Stomach smooth muscle (tissue), 2 donors: ENCODE results near the gene ITGB7.

Experiments
- H3K27ac ChIP-seq: one replicate; pipeline ENCODE4 v1.7.0; 2013; ENCODE audit warnings: mild to moderate bottlenecking, low read length, inconsistent platforms
- H3K27me3 ChIP-seq, 2 donors: one replicate each; pipeline ENCODE4 v1.7.0; 2013; ENCODE audit warnings: low read length in 2 of 2; ENCODE audit not compliant: insufficient read depth in 2 of 2, control insufficient read depth in 1 of 2
- H3K36me3 ChIP-seq, 2 donors: one replicate each; pipeline ENCODE4 v1.7.0; 2013; ENCODE audit warnings: low read length in 2 of 2; ENCODE audit not compliant: control insufficient read depth in 2 of 2, insufficient read depth in 2 of 2
- H3K4me1 ChIP-seq: one replicate; pipeline ENCODE4 v1.7.0; 2013; ENCODE audit warnings: low read length; ENCODE audit not compliant: control insufficient read depth, insufficient read depth
- H3K4me3 ChIP-seq, 2 donors: one replicate each; pipeline ENCODE4 v1.7.0; 2013; ENCODE audit warnings: low read length in 2 of 2
- H3K9ac ChIP-seq, 2 donors: one replicate each; pipeline ENCODE4 v1.7.0; 2013; ENCODE audit warnings: low read length in 2 of 2, mild to moderate bottlenecking in 1 of 2
- H3K9me3 ChIP-seq, 2 donors: one replicate each; pipeline ENCODE4 v1.7.0; 2013; ENCODE audit warnings: low read length in 2 of 2; ENCODE audit not compliant: control insufficient read depth in 2 of 2
- donor health status: healthy.
- donor health status: Pancreatic carcinoma.

ITGB7 gene

DNA sequence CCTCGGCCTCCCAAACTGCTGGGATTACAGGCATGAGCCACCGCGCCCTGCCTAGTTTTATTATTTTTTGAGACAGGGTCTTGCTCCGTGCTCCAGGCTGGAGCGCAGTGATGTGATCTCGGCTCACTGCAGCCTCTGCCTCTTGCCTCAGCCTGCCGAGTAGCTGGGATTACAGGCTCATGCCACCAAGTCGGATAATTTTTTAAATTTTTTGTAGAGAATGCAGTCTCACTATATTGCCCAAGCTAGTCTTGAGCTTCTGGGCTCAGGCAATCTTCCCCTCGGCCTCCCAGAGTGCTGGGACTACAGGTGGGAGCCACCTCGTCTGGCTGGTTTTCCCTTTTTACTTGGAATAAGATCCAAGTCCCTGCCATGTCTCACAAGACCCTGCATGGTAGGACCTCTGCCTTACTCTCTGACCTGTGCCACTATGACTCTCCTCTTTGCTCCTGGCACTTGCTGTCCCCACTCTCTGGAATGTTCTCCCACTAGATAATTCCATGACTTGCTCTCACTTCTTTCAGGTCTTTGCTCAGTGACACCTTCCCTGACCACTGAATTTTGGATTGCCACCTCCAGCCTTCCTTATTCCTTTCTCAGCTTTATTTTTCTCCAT, 32.7 kb upstream of the ITGB7 start:
- Histone ChIP-seq H3K36me3 (no peaks in the 10 kb centered on the region), H3K4me1 (peaks cover 7% of the 10 kb centered on the region), H3K4me3 (no peak overlapping the region), H3K9ac (no peak overlapping the region), H3K27me3 (peaks cover 0 to 8% of the 10 kb centered on the region in 2 donors), H3K27ac (no peak overlapping the region), H3K9me3 (no peaks in the 10 kb centered on the region)

DNA sequence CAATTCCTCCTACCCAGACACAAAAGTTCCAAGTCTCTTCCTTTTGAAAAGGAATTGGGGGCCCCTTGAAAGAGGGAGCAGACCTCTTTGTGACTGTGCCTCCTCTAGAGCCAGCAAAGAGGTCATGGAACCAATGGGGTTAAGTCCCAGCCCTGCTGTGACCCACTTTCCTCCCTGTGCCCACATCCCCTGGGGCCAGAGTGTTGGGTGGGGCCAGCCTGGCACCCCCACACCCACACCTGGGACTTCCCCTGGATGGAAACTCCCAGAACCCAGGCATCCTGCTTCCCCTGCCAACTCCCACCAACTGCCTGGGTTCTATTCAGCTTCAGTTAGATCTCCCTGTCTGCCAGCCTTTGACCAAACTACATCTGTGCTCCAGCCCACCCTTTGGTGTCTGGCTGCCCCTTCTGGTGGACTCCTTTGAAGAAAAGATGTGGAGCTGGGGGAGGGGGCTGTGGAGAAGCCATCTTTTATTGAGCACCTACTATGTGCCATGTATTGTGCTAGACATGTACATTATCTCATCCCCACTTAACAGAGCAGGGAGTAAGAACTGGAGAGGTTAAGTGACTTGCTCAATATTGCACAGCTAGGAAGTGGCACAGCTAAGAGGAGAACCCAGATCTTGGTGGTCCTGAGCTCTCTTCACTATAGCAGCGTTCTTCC, 29.5 kb upstream of the ITGB7 start:
- no peak overlapping the region for H3K4me3 ChIP-seq
- H3K9me3 ChIP-seq, result no peaks in the 10 kb centered on the region
- H3K27ac ChIP-seq, result no peak overlapping the region
- no peaks in the 10 kb centered on the region for H3K36me3 ChIP-seq
- no peak overlapping the region for H3K9ac ChIP-seq
- peaks cover 0 to 2% of the 10 kb centered on the region in 2 donors for H3K27me3 ChIP-seq
- H3K4me1 ChIP-seq, result peaks cover 31% of the 10 kb centered on the region

DNA sequence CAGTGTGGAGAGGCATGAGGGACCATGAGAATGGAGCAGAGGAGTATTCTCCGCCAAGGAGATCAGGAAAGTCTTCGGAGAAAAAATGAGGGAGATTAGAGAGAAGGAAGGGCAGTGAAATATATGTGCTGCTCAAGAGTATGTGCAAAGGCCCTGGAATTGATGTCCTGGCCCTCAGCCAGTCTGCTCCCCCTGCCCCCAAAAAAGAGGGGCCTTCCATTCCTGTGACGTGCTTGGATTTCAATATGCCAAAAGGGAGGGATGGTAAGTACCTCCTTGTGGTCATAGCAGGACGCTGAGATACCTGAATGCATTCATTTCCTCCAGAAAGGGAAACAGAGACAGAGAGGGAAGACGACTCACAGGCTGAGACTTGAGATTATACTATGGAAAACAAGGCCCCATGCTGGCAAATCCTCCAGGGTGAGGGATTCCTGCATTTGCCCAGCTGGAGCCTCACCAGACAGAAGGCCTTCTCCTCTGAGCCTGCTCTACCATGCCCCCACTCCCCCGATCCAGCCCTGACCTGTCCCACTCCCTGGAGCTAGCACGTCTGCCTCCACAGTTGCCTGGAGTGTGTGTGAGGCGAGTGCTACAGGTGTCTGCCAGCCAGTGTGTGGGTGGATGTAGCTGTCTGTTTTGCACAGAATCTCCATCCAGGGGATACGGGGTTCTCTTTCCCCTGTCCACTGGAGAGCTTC, 28.8 kb upstream of the ITGB7 start:
- no peaks in the 10 kb centered on the region for H3K36me3 ChIP-seq
- H3K27me3 ChIP-seq, result peaks cover 0 to 1% of the 10 kb centered on the region in 2 donors
- no peak overlapping the region for H3K4me3 ChIP-seq
- H3K9ac ChIP-seq, result no peak overlapping the region
- no peaks in the 10 kb centered on the region for H3K9me3 ChIP-seq
- peak overlapping the region; percentile 31 for H3K27ac ChIP-seq
- peaks cover 37% of the 10 kb centered on the region for H3K4me1 ChIP-seq

DNA sequence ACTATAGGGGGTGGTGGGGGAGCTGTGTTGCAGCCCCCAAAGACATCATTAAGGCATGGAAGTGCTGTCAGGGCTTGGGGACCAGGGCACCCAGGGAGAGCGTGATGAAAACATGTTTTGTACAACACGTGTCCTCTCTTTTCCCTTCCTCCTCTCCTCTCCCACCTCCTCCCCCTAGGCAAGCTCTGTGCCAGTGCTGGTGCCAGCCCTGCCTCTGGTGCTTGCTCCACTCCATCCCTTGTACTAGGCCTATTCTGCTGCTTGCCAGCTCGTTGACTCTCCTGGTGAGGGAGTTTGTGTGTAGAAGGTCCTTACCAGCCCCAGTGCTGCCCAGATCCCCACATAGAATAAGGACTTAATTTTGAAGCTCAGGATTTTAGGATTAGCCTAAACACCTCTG, 28.1 kb upstream of the ITGB7 start:
- Histone ChIP-seq H3K4me1 (peaks cover 43% of the 10 kb centered on the region), H3K27ac (peak overlapping the region; percentile 31), H3K36me3 (no peaks in the 10 kb centered on the region), H3K9ac (no peak overlapping the region), H3K9me3 (no peaks in the 10 kb centered on the region), H3K4me3 (no peak overlapping the region), H3K27me3 (no peaks in the 10 kb centered on the region)

DNA sequence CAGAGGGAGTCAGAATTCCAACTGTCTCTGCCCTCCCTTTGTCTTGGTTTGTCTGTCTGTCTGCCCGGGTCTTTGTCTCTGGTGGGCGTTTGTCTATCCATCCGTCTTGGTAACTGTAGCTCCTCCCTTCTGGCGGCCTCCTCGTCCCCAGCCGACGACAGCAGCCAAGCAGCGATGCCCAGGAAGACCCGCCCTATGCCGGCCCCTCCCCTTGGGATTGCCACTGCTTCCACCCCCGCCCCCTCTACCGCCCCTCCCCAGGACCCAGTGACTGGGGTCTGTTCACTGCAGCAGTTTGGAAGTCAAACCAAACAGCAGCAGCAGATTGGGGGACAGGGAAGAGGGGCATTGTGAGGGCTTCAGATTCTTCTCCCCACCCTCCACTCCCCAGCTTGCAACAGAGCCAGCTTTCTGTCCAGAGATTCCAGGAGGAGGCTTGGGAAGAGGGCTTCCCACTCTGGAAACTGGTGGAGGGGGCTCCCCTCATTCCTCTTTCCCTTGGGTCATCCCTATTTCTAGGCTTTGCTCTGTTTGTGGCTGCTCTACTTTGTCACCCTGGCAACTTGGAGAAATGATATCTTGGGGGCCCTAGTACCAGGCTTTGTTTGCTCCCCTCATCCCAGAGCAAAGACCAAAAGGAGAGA, 27.3 kb upstream of the ITGB7 start:
- Histone ChIP-seq H3K27ac (peak overlapping the region; percentile 87), H3K4me3 (peak overlapping the region in 1 of 2 donors; percentile 35), H3K9me3 (no peaks in the 10 kb centered on the region), H3K36me3 (no peaks in the 10 kb centered on the region), H3K9ac (no peak overlapping the region), H3K4me1 (peaks cover 49% of the 10 kb centered on the region), H3K27me3 (no peaks in the 10 kb centered on the region)

DNA sequence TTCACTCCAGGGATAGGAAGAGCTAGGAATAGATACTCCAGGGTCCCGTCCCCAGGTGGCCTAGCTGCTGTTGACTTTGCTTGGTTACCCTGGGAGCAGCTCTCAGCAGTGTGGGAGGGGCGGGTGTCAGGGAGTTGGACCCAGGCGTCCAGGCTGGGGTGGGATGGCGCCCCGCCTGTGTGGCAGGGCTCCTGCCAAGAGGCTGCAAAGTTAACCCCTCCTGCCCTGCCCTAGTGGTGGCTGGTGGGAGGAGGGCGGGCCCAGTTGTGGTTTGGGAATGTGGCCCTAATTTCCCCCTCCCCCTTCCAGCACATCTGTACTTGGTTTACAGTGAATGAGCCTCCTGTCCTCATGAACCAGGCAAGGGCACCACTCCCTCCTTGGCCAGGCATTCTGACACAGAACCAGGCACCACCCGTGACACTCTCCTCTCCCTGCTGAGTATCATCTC, 26.6 kb upstream of the ITGB7 start:
- Histone ChIP-seq H3K9me3 (no peaks in the 10 kb centered on the region), H3K4me3 (peak overlapping the region in 1 of 2 donors; percentile 78), H3K27ac (peak overlapping the region; percentile 87), H3K4me1 (peaks cover 49% of the 10 kb centered on the region), H3K36me3 (no peaks in the 10 kb centered on the region), H3K27me3 (no peaks in the 10 kb centered on the region), H3K9ac (no peak overlapping the region)

DNA sequence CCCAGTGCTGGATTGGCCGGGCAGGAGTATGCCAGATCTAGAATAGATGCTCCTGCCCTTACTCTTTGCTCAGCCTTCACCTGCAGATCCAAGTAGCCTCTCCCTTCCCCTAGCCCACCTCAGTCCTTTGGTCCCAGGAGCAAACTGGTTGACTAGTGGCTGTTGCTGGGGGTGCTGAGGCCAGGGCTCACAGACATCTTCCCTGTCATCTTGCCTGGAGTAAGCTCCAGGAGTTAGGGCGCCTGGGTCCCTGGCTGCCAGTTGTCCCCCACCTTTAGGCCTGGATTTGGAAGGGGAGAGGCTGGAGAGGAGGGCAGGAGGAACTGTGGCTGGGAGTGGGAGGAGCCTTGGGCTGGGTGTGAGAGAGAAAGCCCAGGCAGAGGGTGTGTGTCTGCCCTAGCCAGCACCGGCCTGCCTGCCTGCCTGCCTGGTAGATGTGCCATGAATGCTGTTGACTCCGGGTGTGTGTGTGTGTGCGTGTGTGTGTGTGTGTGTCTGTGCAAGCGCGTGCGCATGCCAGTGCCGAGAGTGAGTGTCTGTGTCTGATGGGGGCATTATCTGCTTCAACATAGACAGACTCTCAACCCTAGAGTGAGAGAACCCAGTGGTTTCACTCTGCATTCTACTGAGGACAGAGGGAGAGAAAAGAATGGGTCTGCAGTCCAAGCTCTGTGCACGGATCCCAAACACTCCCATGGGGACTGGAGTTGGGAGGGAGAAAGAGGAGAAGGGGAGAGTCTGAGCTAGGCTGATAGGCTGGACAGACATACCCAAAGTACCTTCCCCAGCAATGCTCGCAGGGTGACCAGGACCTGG, 25.8 kb upstream of the ITGB7 start:
- Histone ChIP-seq H3K9ac (peak overlapping the region; percentile 31 to 69), H3K9me3 (no peaks in the 10 kb centered on the region), H3K27ac (peak overlapping the region; percentile 87), H3K4me1 (peaks cover 49% of the 10 kb centered on the region), H3K36me3 (no peaks in the 10 kb centered on the region), H3K4me3 (peak overlapping the region; percentile 55 to 78), H3K27me3 (no peaks in the 10 kb centered on the region)

DNA sequence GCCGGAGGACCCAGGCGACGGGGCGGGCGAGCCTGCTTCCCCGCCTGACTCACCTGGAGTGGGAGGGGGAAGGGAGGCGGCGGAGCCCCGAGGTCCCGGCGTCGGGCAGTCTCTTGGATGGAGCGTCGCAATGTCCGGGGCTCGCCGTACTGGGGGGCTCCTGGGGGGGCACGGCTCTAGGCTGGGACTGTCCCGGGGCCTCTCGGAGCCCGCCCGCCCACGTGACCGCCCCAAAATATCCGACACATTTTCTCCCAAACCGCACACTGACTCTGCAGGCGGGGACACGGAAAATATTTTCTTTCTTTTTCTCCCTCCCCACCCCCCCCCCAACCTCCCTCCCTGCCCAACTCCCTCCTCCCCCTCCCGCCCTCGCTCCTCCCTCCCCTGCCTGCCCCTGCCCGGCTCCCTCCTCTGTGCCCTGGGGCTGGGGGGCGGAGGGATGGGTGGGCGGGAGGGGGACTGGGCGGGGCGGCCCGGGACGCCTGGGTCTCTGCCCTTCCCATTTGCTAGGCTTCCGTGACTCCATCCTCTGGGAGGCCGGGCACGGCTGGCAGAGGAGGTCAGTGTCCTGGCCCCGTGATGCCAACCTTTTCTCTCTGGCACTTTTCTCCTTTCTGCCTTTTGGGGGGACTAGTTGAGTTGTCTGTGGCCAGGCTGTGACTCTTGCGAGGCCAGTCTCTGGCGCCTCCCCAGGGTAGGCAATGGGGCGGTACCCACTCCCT, 25.0 kb upstream of the ITGB7 start, which contains the start of gene RARG:
Gene RARG (minus strand): TSS at position 289 of the 725 bp plus-strand sequence. CDS start 4,664 bp downstream, outside the sequence.
- Histone ChIP-seq H3K4me3 (peak within 1 kb of the TSS; percentile 61 to 81), H3K27ac (peak within 1 kb of the TSS; percentile 87), H3K36me3 (peaks cover 0 to 4% of the 10 kb centered on the region in 2 donors), H3K27me3 (no peaks in the 10 kb centered on the region), H3K9me3 (no peaks in the 10 kb centered on the region), H3K9ac (peak within 1 kb of the TSS; percentile 41 to 76), H3K4me1 (peaks cover 49% of the 10 kb centered on the region)

DNA sequence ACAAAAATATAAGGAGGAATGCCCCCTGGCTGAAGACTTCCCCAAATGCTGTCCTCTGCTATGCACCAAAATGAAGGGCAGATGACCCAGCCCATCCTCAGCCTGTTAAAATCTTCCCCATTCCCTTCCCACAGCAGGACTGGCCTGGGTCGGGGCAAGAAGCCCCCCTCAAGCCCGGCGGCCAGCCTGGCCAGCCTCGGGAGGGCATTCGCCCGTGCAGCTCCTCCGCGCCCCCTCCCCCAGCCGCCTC, 24.5 kb upstream of the ITGB7 start:
- peaks cover 0 to 4% of the 10 kb centered on the region in 2 donors for H3K36me3 ChIP-seq
- H3K27me3 ChIP-seq, result no peaks in the 10 kb centered on the region
- H3K9me3 ChIP-seq, result no peaks in the 10 kb centered on the region
- H3K4me3 ChIP-seq, result peak overlapping the region; percentile 61 to 81
- peaks cover 49% of the 10 kb centered on the region for H3K4me1 ChIP-seq
- peak overlapping the region; percentile 41 to 76 for H3K9ac ChIP-seq
- peak overlapping the region; percentile 80 for H3K27ac ChIP-seq
